ENCODE measurements around the gene SLC27A1.
A peak's percentile ranks its signal among the peaks of the same experiment; 100 is the strongest.

SLC27A1 gene

DNA sequence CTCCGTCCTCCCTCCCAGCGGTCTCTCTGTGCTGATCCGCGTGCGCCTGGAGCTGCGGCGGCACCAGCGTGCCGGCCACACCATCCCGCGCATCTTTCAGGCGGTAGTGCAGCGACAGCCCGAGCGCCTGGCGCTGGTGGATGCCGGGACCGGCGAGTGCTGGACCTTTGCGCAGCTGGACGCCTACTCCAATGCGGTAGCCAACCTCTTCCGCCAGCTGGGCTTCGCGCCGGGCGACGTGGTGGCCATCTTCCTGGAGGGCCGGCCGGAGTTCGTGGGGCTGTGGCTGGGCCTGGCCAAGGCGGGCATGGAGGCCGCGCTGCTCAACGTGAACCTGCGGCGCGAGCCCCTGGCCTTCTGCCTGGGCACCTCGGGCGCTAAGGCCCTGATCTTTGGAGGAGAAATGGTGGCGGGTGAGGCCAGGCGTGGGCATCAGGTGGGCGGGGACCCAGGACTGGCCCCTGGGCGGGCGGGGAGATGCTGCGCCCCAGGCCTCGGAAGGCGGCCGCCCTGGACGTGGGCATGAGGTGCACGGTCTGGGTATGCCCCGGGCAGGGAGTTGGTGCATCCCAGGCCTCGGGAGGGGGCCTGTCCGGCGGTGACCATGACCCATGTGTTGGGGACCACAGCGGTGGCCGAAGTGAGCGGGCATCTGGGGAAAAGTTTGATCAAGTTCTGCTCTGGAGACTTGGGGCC is 16.4 kb downstream of the SLC27A1 start:
- Histone ChIP-seq H3K36me3 (ENCODE audit: low read depth) (no peaks in the 10 kb centered on the region), H3K4me1 (ENCODE audit: insufficient read depth, poor library complexity, severe bottlenecking) (no peaks in the 10 kb centered on the region), H3K27ac (ENCODE audit: poor library complexity, severe bottlenecking) (no peak overlapping the region), H3K4me3 (ENCODE audit: severe bottlenecking) (no peak overlapping the region), H3K9me3 (ENCODE audit: severe bottlenecking) (no peaks in the 10 kb centered on the region), H3K27me3 (ENCODE audit: insufficient read depth, poor library complexity, severe bottlenecking) (no peaks in the 10 kb centered on the region)
- no peak for ATAC-seq (ENCODE audit: low read depth)
- DNase-seq (ENCODE audit: low spot score): no peak
- TF ChIP-seq, protein P1, sequence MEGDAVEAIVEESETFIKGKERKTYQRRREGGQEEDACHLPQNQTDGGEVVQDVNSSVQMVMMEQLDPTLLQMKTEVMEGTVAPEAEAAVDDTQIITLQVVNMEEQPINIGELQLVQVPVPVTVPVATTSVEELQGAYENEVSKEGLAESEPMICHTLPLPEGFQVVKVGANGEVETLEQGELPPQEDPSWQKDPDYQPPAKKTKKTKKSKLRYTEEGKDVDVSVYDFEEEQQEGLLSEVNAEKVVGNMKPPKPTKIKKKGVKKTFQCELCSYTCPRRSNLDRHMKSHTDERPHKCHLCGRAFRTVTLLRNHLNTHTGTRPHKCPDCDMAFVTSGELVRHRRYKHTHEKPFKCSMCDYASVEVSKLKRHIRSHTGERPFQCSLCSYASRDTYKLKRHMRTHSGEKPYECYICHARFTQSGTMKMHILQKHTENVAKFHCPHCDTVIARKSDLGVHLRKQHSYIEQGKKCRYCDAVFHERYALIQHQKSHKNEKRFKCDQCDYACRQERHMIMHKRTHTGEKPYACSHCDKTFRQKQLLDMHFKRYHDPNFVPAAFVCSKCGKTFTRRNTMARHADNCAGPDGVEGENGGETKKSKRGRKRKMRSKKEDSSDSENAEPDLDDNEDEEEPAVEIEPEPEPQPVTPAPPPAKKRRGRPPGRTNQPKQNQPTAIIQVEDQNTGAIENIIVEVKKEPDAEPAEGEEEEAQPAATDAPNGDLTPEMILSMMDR (IDR thresholded peaks at IDR 0.05; ENCODE audit: poor library complexity, severe bottlenecking): no peak

GRCh38 chr19:17487284-17488121 is 17.2 kb downstream of the SLC27A1 start:
- Histone ChIP-seq H3K4me3 (ENCODE audit: severe bottlenecking) (no peak overlapping the region), H3K27me3 (ENCODE audit: insufficient read depth, poor library complexity, severe bottlenecking) (no peaks in the 10 kb centered on the region), H3K9me3 (ENCODE audit: severe bottlenecking) (no peaks in the 10 kb centered on the region), H3K36me3 (ENCODE audit: low read depth) (no peaks in the 10 kb centered on the region), H3K27ac (ENCODE audit: poor library complexity, severe bottlenecking) (no peak overlapping the region), H3K4me1 (ENCODE audit: insufficient read depth, poor library complexity, severe bottlenecking) (no peaks in the 10 kb centered on the region)
- TF ChIP-seq, protein P1 (IDR thresholded peaks at IDR 0.05; ENCODE audit: poor library complexity, severe bottlenecking): no peak
- DNase-seq (ENCODE audit: low spot score) (no peak), ATAC-seq (ENCODE audit: low read depth) (no peak)

DNA sequence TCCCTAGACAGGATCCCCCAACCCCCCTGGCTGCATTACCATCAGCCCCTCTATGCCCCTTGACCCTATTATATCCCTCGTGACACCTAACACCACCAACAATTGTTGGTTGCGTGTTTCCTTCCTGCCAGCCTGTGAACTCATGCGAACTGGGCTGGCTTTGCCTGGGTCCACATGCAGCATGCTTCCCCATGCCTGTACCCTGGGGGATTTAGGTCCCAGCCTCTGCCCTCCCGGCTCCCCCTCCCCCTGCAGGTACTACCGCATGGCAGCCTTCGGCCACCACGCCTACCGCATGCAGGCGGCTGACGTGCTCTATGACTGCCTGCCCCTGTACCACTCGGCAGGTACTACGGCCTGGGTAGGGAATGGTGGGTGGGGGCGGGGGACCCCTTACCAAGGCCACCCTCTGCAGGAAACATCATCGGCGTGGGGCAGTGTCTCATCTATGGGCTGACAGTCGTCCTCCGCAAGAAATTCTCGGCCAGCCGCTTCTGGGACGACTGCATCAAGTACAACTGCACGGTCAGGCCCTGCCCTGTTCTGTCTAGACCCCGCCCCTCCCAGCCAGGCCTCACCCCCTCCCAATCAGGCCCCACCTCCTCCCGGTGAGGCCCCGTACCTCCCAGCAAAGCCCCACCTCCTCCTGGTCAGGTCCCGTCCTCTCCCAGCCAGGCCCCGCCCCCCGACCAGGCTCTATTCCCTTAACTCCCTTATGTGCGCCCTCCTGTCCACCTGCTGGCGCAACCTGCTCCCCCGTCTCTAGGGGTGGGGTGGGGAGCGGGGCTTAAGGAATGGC is 18.5 kb downstream of the SLC27A1 start:
- no peak overlapping the region for H3K27ac ChIP-seq (ENCODE audit: poor library complexity, severe bottlenecking)
- DNase-seq (ENCODE audit: low spot score): no peak

GRCh38 chr19:17489392-17490030 is 19.2 kb downstream of the SLC27A1 start:
- H3K36me3 ChIP-seq (ENCODE audit: low read depth): no peaks in the 10 kb centered on the region
- no peaks in the 10 kb centered on the region for H3K4me1 ChIP-seq (ENCODE audit: insufficient read depth, poor library complexity, severe bottlenecking)
- no peak overlapping the region for H3K27ac ChIP-seq (ENCODE audit: poor library complexity, severe bottlenecking)
- no peak for DNase-seq (ENCODE audit: low spot score)
- no peak overlapping the region for H3K4me3 ChIP-seq (ENCODE audit: severe bottlenecking)
- H3K9me3 ChIP-seq (ENCODE audit: severe bottlenecking): no peaks in the 10 kb centered on the region
- no peaks in the 10 kb centered on the region for H3K27me3 ChIP-seq (ENCODE audit: insufficient read depth, poor library complexity, severe bottlenecking)
- TF ChIP-seq, protein P1 (IDR thresholded peaks at IDR 0.05; ENCODE audit: poor library complexity, severe bottlenecking): peak; percentile 5
- no peak for ATAC-seq (ENCODE audit: low read depth)

More for the DNA sequence above, 18.5 kb downstream of the SLC27A1 start:
- no peaks in the 10 kb centered on the region for H3K36me3 ChIP-seq (ENCODE audit: low read depth)
- H3K4me1 ChIP-seq (ENCODE audit: insufficient read depth, poor library complexity, severe bottlenecking): no peaks in the 10 kb centered on the region
- no peak overlapping the region for H3K4me3 ChIP-seq (ENCODE audit: severe bottlenecking)
- TF ChIP-seq, protein P1 (IDR thresholded peaks at IDR 0.05; ENCODE audit: poor library complexity, severe bottlenecking): no peak
- peak; percentile 80 for ATAC-seq (ENCODE audit: low read depth)
- H3K27me3 ChIP-seq (ENCODE audit: insufficient read depth, poor library complexity, severe bottlenecking): no peaks in the 10 kb centered on the region
- H3K9me3 ChIP-seq (ENCODE audit: severe bottlenecking): no peaks in the 10 kb centered on the region

Data from RWPE2 (cell line).